GM12878 (cell line): Measurements from ENCODE around the gene MPHOSPH9. TPM values are rescaled to one million over a fixed set of nuclear protein-coding genes. Genes with fewer than 3 reads are reported as not detected.

Source experiments
- ATAC-seq: fragments of 200-7000 bp; cut with Tn5 transposase; 3 replicates; pipeline ENCODE4 v1.9.1; 2020; ENCODE audit warnings: mild to moderate bottlenecking, moderate library complexity
- BruUV-seq: library from RNA; stranded (reverse); fragments of 400-500 nt; replicated peaks from 2 replicates; lab custom pipeline; 2021; lab: Mats Ljungman, UMichigan
- CTCF ChIA-PET: fragments of 300-600 bp; sonication (Branson Sonifier 250); formaldehyde crosslinking; extraction: SDS; loops from one replicate; lab custom pipeline; 2021; ENCODE audit warnings: inconsistent platforms; lab: Yijun Ruan, JAX
- POLR2A ChIA-PET: fragments of 350-600 bp; formaldehyde crosslinking; extraction: SDS; loops from one replicate; lab custom pipeline; 2021; ENCODE audit warnings: inconsistent platforms; lab: Charles Lee
- RAD21 ChIA-PET: fragments of 300-600 bp; sonication (Branson Sonifier 250); formaldehyde crosslinking; loops from one replicate; lab custom pipeline; 2023; ENCODE audit warnings: antibody characterized with exemption; ENCODE audit not compliant: unreplicated experiment; lab: Charles Lee
- SMC1A ChIA-PET: fragments of 300-600 bp; sonication (Branson Sonifier 250); formaldehyde crosslinking; loops from one replicate; lab custom pipeline; 2023; ENCODE audit not compliant: unreplicated experiment, uncharacterized antibody; lab: Charles Lee
- DNase-seq: peaks from one replicate; pipeline ENCODE4 v3.0.0-alpha.2; 2011; ENCODE audit warnings: low read depth, low spot score
- FAIRE-seq: peaks from 3 replicates; lab custom pipeline; 2011; peaks lifted over from hg19 to GRCh38; lab: Jason Lieb, UNC
- H2AFZ ChIP-seq: 2 replicates; pipeline ENCODE4 v1.6.0; 2011; ENCODE audit warnings: low read depth, low read length, control low read depth; ENCODE audit not compliant: control insufficient read depth
- H3K27ac ChIP-seq: 2 replicates; pipeline ENCODE4 v1.5.1; 2011; ENCODE audit warnings: control low read depth; ENCODE audit not compliant: control insufficient read depth, insufficient read depth
- H3K27me3 ChIP-seq, 2 experiments: replicated peaks in 1 of 2; 2 replicates each; pipeline versions ENCODE4 v1.6.0 to v1.6.1; 2011; ENCODE audit warnings: low read length in 1 of 2; ENCODE audit not compliant: control insufficient read depth in 2 of 2, insufficient read depth in 2 of 2
- H3K36me3 ChIP-seq, 2 experiments: 2 replicates each; pipeline ENCODE4 v1.5.1; 2011; ENCODE audit warnings: low read length in 1 of 2; ENCODE audit not compliant: control insufficient read depth in 2 of 2, insufficient read depth in 2 of 2
- H3K4me1 ChIP-seq: 2 replicates; pipeline ENCODE4 v1.6.1; 2011; ENCODE audit warnings: mild to moderate bottlenecking, low read length, moderate library complexity, mixed read lengths; ENCODE audit not compliant: control insufficient read depth, insufficient read depth
- H3K4me2 ChIP-seq: 2 replicates; pipeline ENCODE4 v1.6.0; 2011; ENCODE audit warnings: control low read depth; ENCODE audit not compliant: control insufficient read depth, insufficient read depth
- H3K4me3 ChIP-seq: fragments of 200-600 bp; sonication (generic); 2 replicates; pipeline ENCODE4 v1.5.1; 2016
- H3K79me2 ChIP-seq: 2 replicates; pipeline ENCODE4 v1.6.0; 2011; ENCODE audit warnings: low read length; ENCODE audit not compliant: control insufficient read depth, insufficient read depth
- H3K9ac ChIP-seq: 2 replicates; pipeline ENCODE4 v1.8.0; 2011; ENCODE audit warnings: low read length, control low read depth, mixed read lengths; ENCODE audit not compliant: control insufficient read depth, insufficient read depth
- H3K9me3 ChIP-seq: replicated peaks from 3 replicates; pipeline ENCODE4 v1.5.1; 2011; ENCODE audit warnings: mild to moderate bottlenecking, low read length; ENCODE audit not compliant: control insufficient read depth, insufficient read depth
- H4K20me1 ChIP-seq: 2 replicates; pipeline ENCODE4 v1.6.0; 2011; ENCODE audit not compliant: control insufficient read depth, insufficient read depth
- ATF7 ChIP-seq: fragments of 450-650 bp; IDR thresholded peaks from 2 replicates; pipeline ENCODE4 v1.6.1; 2016; ENCODE audit warnings: low read depth, mild to moderate bottlenecking
- CREM ChIP-seq: IDR thresholded peaks from 2 replicates; pipeline ENCODE4 v1.6.1; 2014; ENCODE audit warnings: antibody characterized with exemption, low read depth
- ETV6 ChIP-seq, 2 experiments: fragments of 450-650 bp in 1 of 2; IDR thresholded peaks in 1 of 2; conservative IDR thresholded peaks in 1 of 2; 2 replicates each; pipeline ENCODE4 v1.6.1; 2014; ENCODE audit warnings: antibody characterized with exemption in 1 of 2, borderline replicate concordance in 1 of 2, low read depth in 1 of 2, mild to moderate bottlenecking in 1 of 2, moderate library complexity in 1 of 2
- GABPA ChIP-seq: IDR thresholded peaks from 2 replicates; pipeline ENCODE4 v1.6.1; 2014; ENCODE audit warnings: antibody characterized with exemption, low read depth, mild to moderate bottlenecking, inconsistent platforms
- KDM1A ChIP-seq: fragments of 200-600 bp; sonication (generic); IDR thresholded peaks from 2 replicates; pipeline ENCODE4 v1.6.1; 2016; ENCODE audit warnings: borderline replicate concordance
- MEF2A ChIP-seq: IDR thresholded peaks from 2 replicates; pipeline ENCODE4 v1.6.1; 2011; ENCODE audit warnings: low read depth, mild to moderate bottlenecking, low read length, moderate library complexity; ENCODE audit not compliant: insufficient read depth
- NFIC ChIP-seq: IDR thresholded peaks from 2 replicates; pipeline ENCODE4 v1.6.1; 2012; ENCODE audit warnings: low read depth, mild to moderate bottlenecking, inconsistent platforms, low read length, moderate library complexity
- POLR2AphosphoS5 ChIP-seq: IDR thresholded peaks from 2 replicates; pipeline ENCODE4 v1.6.1; 2011; ENCODE audit warnings: mild to moderate bottlenecking, low read length, inconsistent platforms
- POU2F2 ChIP-seq: IDR thresholded peaks from 3 replicates; pipeline ENCODE4 v1.6.1; 2011; ENCODE audit warnings: low read depth, mild to moderate bottlenecking, low read length, borderline replicate concordance
- RCOR1 ChIP-seq: conservative IDR thresholded peaks from 2 replicates; pipeline ENCODE4 v1.6.1; 2012; ENCODE audit warnings: low read depth, low read length, improper control_type of control experiment
- RUNX3 ChIP-seq: IDR thresholded peaks from 2 replicates; pipeline ENCODE4 v1.6.1; 2012; ENCODE audit warnings: low read length, inconsistent platforms
- SPI1 ChIP-seq: IDR thresholded peaks from 2 replicates; pipeline ENCODE4 v1.6.1; 2011; ENCODE audit warnings: low read depth, mild to moderate bottlenecking, low read length, moderate library complexity, borderline replicate concordance; ENCODE audit not compliant: insufficient read depth
- TCF12 ChIP-seq: IDR thresholded peaks from 2 replicates; pipeline ENCODE4 v1.6.1; 2011; ENCODE audit warnings: low read depth, mild to moderate bottlenecking, low read length
- ZZZ3 ChIP-seq: IDR thresholded peaks from 2 replicates; pipeline ENCODE4 v1.6.1; 2011; ENCODE audit warnings: low read depth; ENCODE audit not compliant: control insufficient read depth, insufficient read length
- WGBS: methylation state at CpG from one replicate; pipeline ENCODE4 v1.1.6; 2016; ENCODE audit warnings: low lambda C conversion rate; ENCODE audit not compliant: insufficient replicate concordance, insufficient coverage; ENCODE audit errors: missing lambda C conversion rate; 5-methylcytosine and 5-hydroxymethylcytosine counted together
- in situ Hi-C: fragments of 300-500 bp; cut with MboI; formaldehyde crosslinking; loops from 9 replicates; pipeline ENCODE4 v1.14.3; 2018; ENCODE audit warnings: mixed read lengths
- intact Hi-C: fragments of 100-400 bp; cut with micrococcal nuclease; formaldehyde crosslinking; loops from one replicate; pipeline ENCODE4 v1.14.2; 2022; ENCODE audit not compliant: unreplicated experiment
- polyA plus RNA-seq, 11 experiments: library from polyadenylated mRNA; depleted of rRNA in 4 of 11; unstranded in 6 of 11; stranded (reverse) in 5 of 11; fragments of >200 nt; fragmentation: Nextera tagmentation in 4 of 11; fragmentation: Illumina TruSeq in 1 of 11; extraction: Ambion mirVana in 4 of 11; extraction: Trizol in 1 of 11; gene quantifications; 1 replicate in 1 of 11; 2 replicates in 10 of 11; pipeline versions ENCODE4 v1.2.1 to v1.2.3, GENCODE V29; 2011 to 2016; ENCODE audit warnings: inconsistent platforms in 2 of 11, missing spikeins in 2 of 11, low read depth in 1 of 11
- total RNA-seq, 4 experiments: library from RNA; depleted of rRNA in 3 of 4; stranded (reverse); fragments of >200 nt in 3 of 4; fragmentation: Illumina TruSeq in 1 of 4; extraction: Trizol in 1 of 4; gene quantifications; 2 replicates each; pipeline versions ENCODE4 v1.2.1 to v1.2.3, GENCODE V29; 2013 to 2021
- TF ChIP-seq, protein P1 (sequence below): fragments of 150-350 bp; IDR thresholded peaks from 2 replicates; pipeline ENCODE4 v1.6.1; 2016; ENCODE audit warnings: low read depth, low read length
- TF ChIP-seq, protein P2 (sequence below): IDR thresholded peaks from 2 replicates; pipeline ENCODE4 v1.6.1; 2012; ENCODE audit warnings: low read depth, low read length, improper control_type of control experiment

The MPHOSPH9 gene
- total and polyA plus RNA-seq, 10 of the 15 experiments (the other 5 are each of a cell fraction or from before 2014, with no cell fraction given): 11.5 to 72.2 (median 45.7) TPM

DNA sequence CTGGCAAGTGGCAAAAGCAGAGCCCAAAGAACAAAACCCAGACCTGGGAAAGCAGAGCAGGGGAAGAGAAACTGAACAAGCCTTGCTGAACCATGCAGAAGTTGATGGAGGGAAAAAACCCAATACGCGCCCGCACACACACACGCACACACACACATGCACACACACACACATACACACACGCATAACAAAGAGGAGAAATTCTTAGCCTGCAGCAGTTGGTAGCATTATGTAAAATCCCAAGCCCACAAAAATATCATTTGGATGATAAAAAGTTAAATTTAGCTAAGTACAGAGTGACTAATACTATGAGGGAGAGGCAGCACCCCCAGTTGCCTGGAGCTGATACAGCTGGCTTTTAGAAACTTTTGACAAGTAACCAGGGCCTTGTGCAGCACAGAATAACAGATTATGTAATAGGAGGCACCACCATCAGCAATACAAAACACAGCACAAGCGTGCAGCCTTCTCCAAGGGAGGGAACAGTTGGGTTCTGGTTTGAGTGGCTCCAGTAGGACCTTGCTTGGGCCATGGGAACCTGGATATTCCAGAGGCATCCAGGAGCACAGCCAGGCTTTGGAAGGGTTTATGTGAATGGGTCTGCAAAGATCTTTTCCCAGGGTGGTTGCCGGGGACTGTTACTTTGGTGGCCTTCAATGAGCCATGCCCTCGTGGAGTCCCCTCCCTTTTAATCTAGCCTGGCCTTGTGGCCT is 117.4 kb downstream of the MPHOSPH9 start:
- no peaks in the 10 kb centered on the region for H3K9me3 ChIP-seq
- POLR2A ChIA-PET: interaction anchor here (0.6 to 1.0 kb wide), 2 partner anchors 71 to 310 kb away, joined by 3 read pairs; no protein-coding TSS in a partner anchor
- H3K36me3 ChIP-seq: no peaks in the 10 kb centered on the region
- no TSS peak for BruUV-seq
- H3K4me3 ChIP-seq: no peak overlapping the region
- H3K9ac ChIP-seq: no peak overlapping the region
- CTCF ChIA-PET: interaction anchor here (1.2 kb wide), 1 partner anchor 14 kb away, joined by 3 read pairs; no protein-coding TSS in a partner anchor
- H3K4me2 ChIP-seq: peak overlapping the region; percentile 31; the same call in 1 of the 2 replicates
- H3K27me3 ChIP-seq: no peaks in the 10 kb centered on the region
- FAIRE-seq: peak; percentile 47
- SMC1A ChIA-PET: interaction anchor here (1.4 kb wide), 1 partner anchor 51 kb away, joined by 3 read pairs; no protein-coding TSS in a partner anchor
- ATAC-seq: peak; percentile 47
- H3K27ac ChIP-seq: no peak overlapping the region
- RAD21 ChIA-PET: interaction anchor here (0.8 kb wide), 1 partner anchor 118 kb away, joined by 3 read pairs; the partner anchor contains the start of genes MPHOSPH9 and MTRFR
- intact Hi-C loops (no loop called here), in situ Hi-C loops (no loop called here)
- no peaks in the 10 kb centered on the region for H3K79me2 ChIP-seq
- H2AFZ ChIP-seq: no peak overlapping the region; the same call in 1 of the 2 replicates
- peaks cover 23% of the 10 kb centered on the region for H3K4me1 ChIP-seq
- no peaks in the 10 kb centered on the region for H4K20me1 ChIP-seq
- WGBS: 37% methylated on average over 8 of the region's 8 CpGs
- DNase-seq: peak; percentile 8
- TF ChIP-seq, protein P1, sequence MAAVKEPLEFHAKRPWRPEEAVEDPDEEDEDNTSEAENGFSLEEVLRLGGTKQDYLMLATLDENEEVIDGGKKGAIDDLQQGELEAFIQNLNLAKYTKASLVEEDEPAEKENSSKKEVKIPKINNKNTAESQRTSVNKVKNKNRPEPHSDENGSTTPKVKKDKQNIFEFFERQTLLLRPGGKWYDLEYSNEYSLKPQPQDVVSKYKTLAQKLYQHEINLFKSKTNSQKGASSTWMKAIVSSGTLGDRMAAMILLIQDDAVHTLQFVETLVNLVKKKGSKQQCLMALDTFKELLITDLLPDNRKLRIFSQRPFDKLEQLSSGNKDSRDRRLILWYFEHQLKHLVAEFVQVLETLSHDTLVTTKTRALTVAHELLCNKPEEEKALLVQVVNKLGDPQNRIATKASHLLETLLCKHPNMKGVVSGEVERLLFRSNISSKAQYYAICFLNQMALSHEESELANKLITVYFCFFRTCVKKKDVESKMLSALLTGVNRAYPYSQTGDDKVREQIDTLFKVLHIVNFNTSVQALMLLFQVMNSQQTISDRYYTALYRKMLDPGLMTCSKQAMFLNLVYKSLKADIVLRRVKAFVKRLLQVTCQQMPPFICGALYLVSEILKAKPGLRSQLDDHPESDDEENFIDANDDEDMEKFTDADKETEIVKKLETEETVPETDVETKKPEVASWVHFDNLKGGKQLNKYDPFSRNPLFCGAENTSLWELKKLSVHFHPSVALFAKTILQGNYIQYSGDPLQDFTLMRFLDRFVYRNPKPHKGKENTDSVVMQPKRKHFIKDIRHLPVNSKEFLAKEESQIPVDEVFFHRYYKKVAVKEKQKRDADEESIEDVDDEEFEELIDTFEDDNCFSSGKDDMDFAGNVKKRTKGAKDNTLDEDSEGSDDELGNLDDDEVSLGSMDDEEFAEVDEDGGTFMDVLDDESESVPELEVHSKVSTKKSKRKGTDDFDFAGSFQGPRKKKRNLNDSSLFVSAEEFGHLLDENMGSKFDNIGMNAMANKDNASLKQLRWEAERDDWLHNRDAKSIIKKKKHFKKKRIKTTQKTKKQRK: no peak
- TF ChIP-seq CREM (peak; percentile 72; the same call in 1 of the 2 replicates), RUNX3 (peak; percentile 65), ETV6 (conservative IDR thresholded peaks at IDR 0.05 in 1 of 2, IDR thresholded peaks at IDR 0.05 in 1 of 2; ENCODE audit: borderline replicate concordance in 1 of 2, low read depth in 1 of 2) (peak in 1 of 2 experiments; percentile 48; a peak in 1 of 4 replicates), KDM1A (no peak), ZZZ3 (no peak), NFIC (no peak), SPI1 (peak; percentile 25; the same call in 1 of the 2 replicates), POU2F2 (0 out of 3 replicates have a peak, but pooled peaks have one; percentile 33), RCOR1 (no peak), MEF2A (0 out of 2 replicates have a peak, but pooled peaks have one; percentile 12), GABPA (0 out of 2 replicates have a peak, but pooled peaks have one; percentile 42), TCF12 (peak; percentile 76; the same call in 1 of the 2 replicates), ATF7 (peak; percentile 44; the same call in 1 of the 2 replicates), POLR2AphosphoS5 (no peak)
- TF ChIP-seq, protein P2, sequence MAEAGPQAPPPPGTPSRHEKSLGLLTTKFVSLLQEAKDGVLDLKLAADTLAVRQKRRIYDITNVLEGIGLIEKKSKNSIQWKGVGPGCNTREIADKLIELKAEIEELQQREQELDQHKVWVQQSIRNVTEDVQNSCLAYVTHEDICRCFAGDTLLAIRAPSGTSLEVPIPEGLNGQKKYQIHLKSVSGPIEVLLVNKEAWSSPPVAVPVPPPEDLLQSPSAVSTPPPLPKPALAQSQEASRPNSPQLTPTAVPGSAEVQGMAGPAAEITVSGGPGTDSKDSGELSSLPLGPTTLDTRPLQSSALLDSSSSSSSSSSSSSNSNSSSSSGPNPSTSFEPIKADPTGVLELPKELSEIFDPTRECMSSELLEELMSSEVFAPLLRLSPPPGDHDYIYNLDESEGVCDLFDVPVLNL: no peak
